Neural cell (in vitro differentiated cells): Measurements from ENCODE around the gene THRAP3.

ENCODE experiments used
- EZH2 ChIP-seq: fragments of 200-600, 300-800 bp; shearing (Covaris generic), sonication (generic); IDR thresholded peaks from 2 replicates; pipeline ENCODE4 v1.6.1; 2014; ENCODE audit warnings: antibody characterized with exemption, low read length, borderline replicate concordance, mild to moderate bottlenecking; ENCODE audit not compliant: insufficient read depth, poor library complexity, severe bottlenecking
- POLR2AphosphoS5 ChIP-seq: IDR thresholded peaks from 2 replicates; pipeline ENCODE4 v1.6.1; 2012
- TAF1 ChIP-seq: IDR thresholded peaks from 2 replicates; pipeline ENCODE4 v1.6.1; 2012; ENCODE audit warnings: low read depth
- TF ChIP-seq, protein P1 (sequence below): fragments of 450-650 bp; IDR thresholded peaks from 2 replicates; pipeline ENCODE4 v1.5.1; 2014; ENCODE audit warnings: antibody characterized with exemption, mild to moderate bottlenecking, moderate library complexity; ENCODE audit not compliant: poor library complexity, severe bottlenecking

DNA sequence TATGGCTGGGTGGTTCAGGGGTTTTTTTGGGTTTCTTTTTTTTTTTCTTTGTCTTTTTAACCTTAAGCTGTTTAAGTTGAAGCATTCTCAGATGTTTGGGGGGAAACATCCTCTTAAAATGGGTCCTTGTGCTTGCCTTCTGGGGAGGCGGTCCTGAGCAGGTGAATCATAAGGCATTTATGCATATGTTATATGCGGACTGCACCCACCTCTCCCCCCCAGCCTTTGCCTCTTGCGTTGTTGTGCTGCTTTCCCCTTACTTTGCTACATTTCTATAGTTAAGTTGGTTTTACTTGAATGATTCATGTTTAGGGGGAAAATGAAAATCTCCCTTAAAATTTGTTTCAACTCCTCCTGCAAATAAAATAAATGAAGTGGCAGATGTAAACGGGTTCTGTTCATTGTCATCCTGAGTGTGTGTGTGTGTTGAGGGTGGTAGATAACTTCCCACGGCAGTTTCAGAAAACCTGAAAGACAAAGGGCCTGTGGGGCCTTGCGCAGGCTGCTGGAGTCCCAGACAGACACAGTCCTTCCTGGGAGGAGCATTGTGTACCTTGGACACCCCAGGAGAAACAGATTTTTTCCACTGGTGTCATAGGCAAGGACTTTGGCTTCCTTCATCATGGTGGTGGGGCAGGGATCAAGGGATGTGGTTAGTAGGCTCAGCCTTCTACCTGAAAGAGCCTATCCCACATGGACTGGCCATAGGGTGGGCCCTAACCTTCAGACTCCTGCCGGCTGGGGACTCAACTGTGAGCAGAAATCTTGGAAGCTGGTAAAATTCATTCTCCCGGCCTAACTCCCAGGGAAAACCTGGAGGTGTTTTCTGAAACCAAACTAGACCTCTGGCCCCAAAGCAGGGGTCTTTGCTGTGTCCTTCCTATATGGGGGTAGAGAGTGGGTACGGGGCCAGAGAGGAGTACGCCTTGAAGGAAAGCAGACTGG lies 81.0 kb downstream of the THRAP3 start:
- TF ChIP-seq TAF1 (no peak), EZH2 (no peak), POLR2AphosphoS5 (no peak)
- TF ChIP-seq, protein P1, sequence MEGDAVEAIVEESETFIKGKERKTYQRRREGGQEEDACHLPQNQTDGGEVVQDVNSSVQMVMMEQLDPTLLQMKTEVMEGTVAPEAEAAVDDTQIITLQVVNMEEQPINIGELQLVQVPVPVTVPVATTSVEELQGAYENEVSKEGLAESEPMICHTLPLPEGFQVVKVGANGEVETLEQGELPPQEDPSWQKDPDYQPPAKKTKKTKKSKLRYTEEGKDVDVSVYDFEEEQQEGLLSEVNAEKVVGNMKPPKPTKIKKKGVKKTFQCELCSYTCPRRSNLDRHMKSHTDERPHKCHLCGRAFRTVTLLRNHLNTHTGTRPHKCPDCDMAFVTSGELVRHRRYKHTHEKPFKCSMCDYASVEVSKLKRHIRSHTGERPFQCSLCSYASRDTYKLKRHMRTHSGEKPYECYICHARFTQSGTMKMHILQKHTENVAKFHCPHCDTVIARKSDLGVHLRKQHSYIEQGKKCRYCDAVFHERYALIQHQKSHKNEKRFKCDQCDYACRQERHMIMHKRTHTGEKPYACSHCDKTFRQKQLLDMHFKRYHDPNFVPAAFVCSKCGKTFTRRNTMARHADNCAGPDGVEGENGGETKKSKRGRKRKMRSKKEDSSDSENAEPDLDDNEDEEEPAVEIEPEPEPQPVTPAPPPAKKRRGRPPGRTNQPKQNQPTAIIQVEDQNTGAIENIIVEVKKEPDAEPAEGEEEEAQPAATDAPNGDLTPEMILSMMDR, result no peak
